HepG2 (cell line): ENCODE data around the gene GPR42. TPM values are rescaled to one million over a fixed set of nuclear protein-coding genes. Genes with fewer than 3 reads are reported as not detected.

Source experiments
- NCOR1 ChIP-seq: fragments of 200-600 bp; sonication (generic); IDR thresholded peaks from 2 replicates; pipeline ENCODE4 v1.7.0; 2017; ENCODE audit warnings: antibody characterized with exemption, low read length, borderline replicate concordance
- NONO ChIP-seq, 2 experiments: fragments of 450-650 bp in 1 of 2; sonication (generic) in 1 of 2; formaldehyde crosslinking in 1 of 2; IDR thresholded peaks in 1 of 2; conservative IDR thresholded peaks in 1 of 2; 2 replicates each; pipeline versions ENCODE4 v1.6.1 to v1.8.0; 2017 to 2022; ENCODE audit warnings: mild to moderate bottlenecking in 1 of 2, missing genetic modification reagents in 1 of 2, moderate library complexity in 1 of 2
- RXRB ChIP-seq: IDR thresholded peaks from 2 replicates; pipeline ENCODE4 v1.6.1; 2016; ENCODE audit warnings: borderline replicate concordance, missing genetic modification reagents, missing compliant biosample characterization
- SOX6 ChIP-seq, 2 experiments: fragments of 450-650 bp in 1 of 2; sonication (generic) in 1 of 2; formaldehyde crosslinking in 1 of 2; IDR thresholded peaks; 2 replicates each; pipeline versions ENCODE4 v1.4.0 to v1.6.1; 2017 to 2020; ENCODE audit warnings: antibody characterized with exemption in 1 of 2, mild to moderate bottlenecking in 1 of 2, missing genetic modification reagents in 1 of 2
- polyA plus RNA-seq, 8 experiments: library from polyadenylated mRNA; depleted of rRNA in 3 of 8; stranded (reverse) in 7 of 8; unstranded in 1 of 8; fragments of >200 nt; fragmentation: Illumina TruSeq in 4 of 8; extraction: Trizol in 4 of 8; gene quantifications; 2 replicates each; pipeline versions ENCODE4 v1.2.1 to v1.2.3, GENCODE V29; 2011 to 2016; ENCODE audit warnings: low read depth in 4 of 8, missing spikeins in 1 of 8, mixed read lengths in 1 of 8; ENCODE audit not compliant: insufficient read depth in 1 of 8
- total RNA-seq, 5 experiments: library from RNA; depleted of rRNA; stranded (reverse); fragments of >200 nt; fragmentation: Illumina TruSeq; extraction: Trizol; gene quantifications; 2 replicates each; pipeline ENCODE4 v1.2.3, GENCODE V29; 2016; ENCODE audit warnings: low read depth in 1 of 5
- TF ChIP-seq, protein P1 (sequence below): sonication (generic); formaldehyde crosslinking; IDR thresholded peaks from 2 replicates; pipeline ENCODE4 v1.5.0; 2020; ENCODE audit warnings: mild to moderate bottlenecking, missing genetic modification reagents, borderline replicate concordance
- TF ChIP-seq, protein P2 (sequence below): sonication (generic); formaldehyde crosslinking; IDR thresholded peaks from 2 replicates; pipeline ENCODE4 v1.5.1; 2020; ENCODE audit warnings: mild to moderate bottlenecking, missing genetic modification reagents, borderline replicate concordance

GPR42 gene
- total and polyA plus RNA-seq, 2 of the 13 experiments (the other 11 are each of a cell fraction or from before 2014, with no cell fraction given) = not detected

DNA sequence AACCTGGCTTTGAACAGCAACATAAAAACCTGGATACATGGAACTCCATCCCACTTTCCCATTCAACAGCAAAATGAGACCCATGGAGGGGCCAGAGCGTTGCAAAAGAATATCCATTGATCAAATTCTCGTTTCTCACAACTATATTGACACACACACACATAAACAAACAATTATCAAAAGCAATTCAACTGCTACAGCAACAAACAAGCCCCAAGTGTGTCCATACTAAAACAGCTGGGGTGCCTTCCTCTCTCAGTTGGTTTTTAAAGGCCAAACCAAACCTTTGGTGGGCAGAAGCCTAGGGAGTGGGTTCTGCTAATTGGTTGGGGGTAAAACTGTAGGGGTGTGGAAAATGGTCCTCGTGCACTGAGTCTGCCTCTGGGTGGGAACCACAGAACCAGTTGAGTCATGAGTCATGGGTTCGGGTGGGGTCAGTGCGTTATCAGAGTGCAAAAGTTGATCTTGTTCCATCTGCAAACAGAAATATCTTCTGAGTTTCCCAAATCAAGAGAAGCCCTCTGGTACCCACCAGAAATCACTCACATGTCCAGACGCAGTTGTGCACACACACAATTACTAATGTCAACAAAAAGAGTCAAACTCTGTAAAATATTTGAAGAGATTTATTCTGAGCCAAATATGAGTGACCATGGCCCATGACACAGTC, 18.5 kb downstream of the GPR42 start (continued):
- TF ChIP-seq, protein P1, sequence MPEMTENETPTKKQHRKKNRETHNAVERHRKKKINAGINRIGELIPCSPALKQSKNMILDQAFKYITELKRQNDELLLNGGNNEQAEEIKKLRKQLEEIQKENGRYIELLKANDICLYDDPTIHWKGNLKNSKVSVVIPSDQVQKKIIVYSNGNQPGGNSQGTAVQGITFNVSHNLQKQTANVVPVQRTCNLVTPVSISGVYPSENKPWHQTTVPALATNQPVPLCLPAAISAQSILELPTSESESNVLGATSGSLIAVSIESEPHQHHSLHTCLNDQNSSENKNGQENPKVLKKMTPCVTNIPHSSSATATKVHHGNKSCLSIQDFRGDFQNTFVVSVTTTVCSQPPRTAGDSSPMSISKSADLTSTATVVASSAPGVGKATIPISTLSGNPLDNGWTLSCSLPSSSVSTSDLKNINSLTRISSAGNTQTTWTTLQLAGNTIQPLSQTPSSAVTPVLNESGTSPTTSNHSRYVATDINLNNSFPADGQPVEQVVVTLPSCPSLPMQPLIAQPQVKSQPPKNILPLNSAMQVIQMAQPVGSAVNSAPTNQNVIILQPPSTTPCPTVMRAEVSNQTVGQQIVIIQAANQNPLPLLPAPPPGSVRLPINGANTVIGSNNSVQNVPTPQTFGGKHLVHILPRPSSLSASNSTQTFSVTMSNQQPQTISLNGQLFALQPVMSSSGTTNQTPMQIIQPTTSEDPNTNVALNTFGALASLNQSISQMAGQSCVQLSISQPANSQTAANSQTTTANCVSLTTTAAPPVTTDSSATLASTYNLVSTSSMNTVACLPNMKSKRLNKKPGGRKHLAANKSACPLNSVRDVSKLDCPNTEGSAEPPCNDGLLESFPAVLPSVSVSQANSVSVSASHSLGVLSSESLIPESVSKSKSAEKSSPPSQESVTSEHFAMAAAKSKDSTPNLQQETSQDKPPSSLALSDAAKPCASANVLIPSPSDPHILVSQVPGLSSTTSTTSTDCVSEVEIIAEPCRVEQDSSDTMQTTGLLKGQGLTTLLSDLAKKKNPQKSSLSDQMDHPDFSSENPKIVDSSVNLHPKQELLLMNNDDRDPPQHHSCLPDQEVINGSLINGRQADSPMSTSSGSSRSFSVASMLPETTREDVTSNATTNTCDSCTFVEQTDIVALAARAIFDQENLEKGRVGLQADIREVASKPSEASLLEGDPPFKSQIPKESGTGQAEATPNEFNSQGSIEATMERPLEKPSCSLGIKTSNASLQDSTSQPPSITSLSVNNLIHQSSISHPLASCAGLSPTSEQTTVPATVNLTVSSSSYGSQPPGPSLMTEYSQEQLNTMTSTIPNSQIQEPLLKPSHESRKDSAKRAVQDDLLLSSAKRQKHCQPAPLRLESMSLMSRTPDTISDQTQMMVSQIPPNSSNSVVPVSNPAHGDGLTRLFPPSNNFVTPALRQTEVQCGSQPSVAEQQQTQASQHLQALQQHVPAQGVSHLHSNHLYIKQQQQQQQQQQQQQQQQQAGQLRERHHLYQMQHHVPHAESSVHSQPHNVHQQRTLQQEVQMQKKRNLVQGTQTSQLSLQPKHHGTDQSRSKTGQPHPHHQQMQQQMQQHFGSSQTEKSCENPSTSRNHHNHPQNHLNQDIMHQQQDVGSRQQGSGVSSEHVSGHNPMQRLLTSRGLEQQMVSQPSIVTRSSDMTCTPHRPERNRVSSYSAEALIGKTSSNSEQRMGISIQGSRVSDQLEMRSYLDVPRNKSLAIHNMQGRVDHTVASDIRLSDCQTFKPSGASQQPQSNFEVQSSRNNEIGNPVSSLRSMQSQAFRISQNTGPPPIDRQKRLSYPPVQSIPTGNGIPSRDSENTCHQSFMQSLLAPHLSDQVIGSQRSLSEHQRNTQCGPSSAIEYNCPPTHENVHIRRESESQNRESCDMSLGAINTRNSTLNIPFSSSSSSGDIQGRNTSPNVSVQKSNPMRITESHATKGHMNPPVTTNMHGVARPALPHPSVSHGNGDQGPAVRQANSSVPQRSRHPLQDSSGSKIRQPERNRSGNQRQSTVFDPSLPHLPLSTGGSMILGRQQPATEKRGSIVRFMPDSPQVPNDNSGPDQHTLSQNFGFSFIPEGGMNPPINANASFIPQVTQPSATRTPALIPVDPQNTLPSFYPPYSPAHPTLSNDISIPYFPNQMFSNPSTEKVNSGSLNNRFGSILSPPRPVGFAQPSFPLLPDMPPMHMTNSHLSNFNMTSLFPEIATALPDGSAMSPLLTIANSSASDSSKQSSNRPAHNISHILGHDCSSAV (CRISPR knock-in tag) = no peak
- TF ChIP-seq NCOR1 (no peak), SOX6 (IDR thresholded peaks at IDR 0.05) (no peak), SOX6 (CRISPR knock-in tag; IDR thresholded peaks at IDR 0.05) (peak; percentile 56; the same call in 1 of the 2 replicates), RXRB (peak; percentile 87), NONO (IDR thresholded peaks at IDR 0.05) (no peak), NONO (CRISPR knock-in tag; conservative IDR thresholded peaks at IDR 0.05) (no peak)
- TF ChIP-seq, protein P2, sequence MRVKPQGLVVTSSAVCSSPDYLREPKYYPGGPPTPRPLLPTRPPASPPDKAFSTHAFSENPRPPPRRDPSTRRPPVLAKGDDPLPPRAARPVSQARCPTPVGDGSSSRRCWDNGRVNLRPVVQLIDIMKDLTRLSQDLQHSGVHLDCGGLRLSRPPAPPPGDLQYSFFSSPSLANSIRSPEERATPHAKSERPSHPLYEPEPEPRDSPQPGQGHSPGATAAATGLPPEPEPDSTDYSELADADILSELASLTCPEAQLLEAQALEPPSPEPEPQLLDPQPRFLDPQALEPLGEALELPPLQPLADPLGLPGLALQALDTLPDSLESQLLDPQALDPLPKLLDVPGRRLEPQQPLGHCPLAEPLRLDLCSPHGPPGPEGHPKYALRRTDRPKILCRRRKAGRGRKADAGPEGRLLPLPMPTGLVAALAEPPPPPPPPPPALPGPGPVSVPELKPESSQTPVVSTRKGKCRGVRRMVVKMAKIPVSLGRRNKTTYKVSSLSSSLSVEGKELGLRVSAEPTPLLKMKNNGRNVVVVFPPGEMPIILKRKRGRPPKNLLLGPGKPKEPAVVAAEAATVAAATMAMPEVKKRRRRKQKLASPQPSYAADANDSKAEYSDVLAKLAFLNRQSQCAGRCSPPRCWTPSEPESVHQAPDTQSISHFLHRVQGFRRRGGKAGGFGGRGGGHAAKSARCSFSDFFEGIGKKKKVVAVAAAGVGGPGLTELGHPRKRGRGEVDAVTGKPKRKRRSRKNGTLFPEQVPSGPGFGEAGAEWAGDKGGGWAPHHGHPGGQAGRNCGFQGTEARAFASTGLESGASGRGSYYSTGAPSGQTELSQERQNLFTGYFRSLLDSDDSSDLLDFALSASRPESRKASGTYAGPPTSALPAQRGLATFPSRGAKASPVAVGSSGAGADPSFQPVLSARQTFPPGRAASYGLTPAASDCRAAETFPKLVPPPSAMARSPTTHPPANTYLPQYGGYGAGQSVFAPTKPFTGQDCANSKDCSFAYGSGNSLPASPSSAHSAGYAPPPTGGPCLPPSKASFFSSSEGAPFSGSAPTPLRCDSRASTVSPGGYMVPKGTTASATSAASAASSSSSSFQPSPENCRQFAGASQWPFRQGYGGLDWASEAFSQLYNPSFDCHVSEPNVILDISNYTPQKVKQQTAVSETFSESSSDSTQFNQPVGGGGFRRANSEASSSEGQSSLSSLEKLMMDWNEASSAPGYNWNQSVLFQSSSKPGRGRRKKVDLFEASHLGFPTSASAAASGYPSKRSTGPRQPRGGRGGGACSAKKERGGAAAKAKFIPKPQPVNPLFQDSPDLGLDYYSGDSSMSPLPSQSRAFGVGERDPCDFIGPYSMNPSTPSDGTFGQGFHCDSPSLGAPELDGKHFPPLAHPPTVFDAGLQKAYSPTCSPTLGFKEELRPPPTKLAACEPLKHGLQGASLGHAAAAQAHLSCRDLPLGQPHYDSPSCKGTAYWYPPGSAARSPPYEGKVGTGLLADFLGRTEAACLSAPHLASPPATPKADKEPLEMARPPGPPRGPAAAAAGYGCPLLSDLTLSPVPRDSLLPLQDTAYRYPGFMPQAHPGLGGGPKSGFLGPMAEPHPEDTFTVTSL (CRISPR knock-in tag) = peak; percentile 18; the same call in 1 of the 2 replicates
